GM21381 (cell line): ENCODE measurements around the gene CERK.
"Not testable (repeated sequence)": the region's sequence is repeated elsewhere in the genome, so short reads cannot be mapped to it uniquely, and the experiment has no call there.

ENCODE experiments used
- ATAC-seq: cut with Tn5 transposase; IDR thresholded peaks from one replicate; pipeline ENCODE4 v1.9.1; 2021; ENCODE audit warnings: mild to moderate bottlenecking, moderate library complexity; ENCODE audit not compliant: unreplicated experiment

The CERK gene

DNA sequence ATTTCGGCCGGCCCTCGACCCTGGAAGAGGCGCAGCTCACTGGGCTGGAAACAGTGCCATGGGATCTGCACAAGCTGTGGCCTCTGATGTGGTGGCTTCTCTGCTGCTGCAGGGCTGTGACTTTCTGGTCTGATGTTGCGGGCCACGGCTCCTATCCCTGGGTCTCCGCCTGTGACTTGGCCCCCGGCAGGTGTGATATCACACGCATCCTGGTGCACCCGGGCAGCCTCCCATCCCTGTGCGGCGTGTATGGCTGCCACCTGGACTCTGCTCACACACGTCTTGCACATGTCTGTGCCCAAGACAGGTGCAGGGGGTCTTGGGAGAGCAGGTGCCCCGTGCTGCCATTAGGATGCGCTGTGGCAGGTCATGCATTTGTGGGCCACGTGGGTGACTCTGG, 86.7 kb downstream of the CERK start:
- no peak for ATAC-seq

DNA sequence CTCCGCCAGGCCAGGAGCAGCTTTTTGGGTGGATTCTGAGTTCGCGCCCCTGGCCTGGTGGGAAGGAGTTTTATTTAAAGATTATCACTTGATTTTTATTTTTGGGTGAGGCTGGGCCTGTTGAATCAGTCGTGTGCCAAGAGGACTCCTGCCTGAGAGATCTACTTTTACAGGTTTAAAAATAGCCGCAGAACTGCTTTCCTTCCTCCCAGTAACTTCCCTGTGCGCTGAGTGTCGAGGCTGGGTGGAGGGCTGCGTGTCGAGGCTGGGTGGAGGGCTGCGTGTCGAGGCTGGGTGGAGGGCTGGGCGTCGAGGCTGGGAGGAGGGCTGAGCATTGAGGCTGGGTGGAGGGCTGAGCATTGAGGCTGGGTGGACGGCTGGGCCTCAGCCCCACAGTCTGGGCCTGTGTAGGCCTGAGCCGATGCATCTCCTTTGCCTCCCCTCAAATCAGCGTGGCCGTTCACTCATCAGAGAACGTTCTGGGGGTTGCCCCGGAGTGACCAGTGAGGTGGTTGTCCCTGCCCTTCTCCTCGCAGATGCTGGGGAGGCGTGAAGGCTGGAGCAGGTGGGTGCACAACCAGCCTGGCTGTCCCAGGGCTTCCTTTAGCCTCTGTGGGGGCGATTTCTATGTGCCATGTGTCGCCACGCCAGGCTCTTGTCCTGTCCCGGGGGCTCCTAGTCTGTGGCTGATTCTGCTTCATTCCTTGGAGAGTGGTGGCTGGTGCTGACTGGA, 87.8 kb downstream of the CERK start:
- ATAC-seq = no peak

GRCh38 chr22:46649141-46650077, 88.6 kb downstream of the CERK start:
- no peak for ATAC-seq

- not testable (repeated sequence) for ATAC-seq
These were observed 89.7 kb downstream of the CERK start for GRCh38 chr22:46648225-46648820.

- no peak for ATAC-seq
These were observed 91.4 kb downstream of the CERK start for GRCh38 chr22:46646531-46647215.

- not testable (repeated sequence) for ATAC-seq
These were observed 95.1 kb downstream of the CERK start for GRCh38 chr22:46642840-46643480.

GRCh38 chr22:46641811-46642266, 96.2 kb downstream of the CERK start:
- ATAC-seq = no peak

DNA sequence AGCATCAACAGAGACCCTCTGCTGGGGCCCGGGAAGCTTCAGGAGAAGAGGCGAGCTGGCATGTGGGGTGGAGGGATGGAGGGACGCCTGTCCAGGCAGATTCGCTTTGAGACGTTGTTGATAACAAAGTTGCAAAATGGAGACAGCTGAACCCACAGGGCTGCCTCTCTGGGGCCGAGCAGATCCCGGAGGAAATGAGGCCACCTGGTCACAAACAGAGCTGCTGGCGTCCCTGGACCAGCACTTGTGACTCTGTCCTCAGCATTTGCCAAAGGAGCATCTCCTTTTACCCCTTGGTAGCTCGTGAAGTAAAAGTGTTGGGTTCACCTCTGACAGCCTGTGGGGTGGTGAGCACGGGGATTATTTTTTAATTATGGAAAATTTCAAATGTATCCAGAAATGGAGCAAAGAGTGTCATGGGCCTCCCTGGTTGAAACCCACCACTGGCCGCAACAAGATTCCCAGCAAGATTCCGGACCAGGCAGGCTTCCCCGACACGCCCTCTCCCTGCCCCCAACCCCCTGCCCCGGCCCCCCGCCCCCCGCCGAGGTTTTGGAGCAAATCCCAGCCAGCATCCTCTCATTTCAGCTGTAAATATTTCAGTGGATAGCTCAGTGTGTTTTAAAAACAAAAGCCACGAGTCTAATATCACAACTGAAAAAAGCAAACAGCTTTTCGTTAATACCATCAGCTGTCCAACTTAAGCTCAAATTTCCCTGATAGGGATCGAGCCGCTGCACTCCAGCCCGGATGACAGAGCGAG, 97.6 kb downstream of the CERK start:
- ATAC-seq = no peak

- ATAC-seq = no peak
These were observed 98.2 kb downstream of the CERK start for GRCh38 chr22:46639843-46640242.

- no peak for ATAC-seq
These were observed 99.2 kb downstream of the CERK start for GRCh38 chr22:46638601-46639431.

GRCh38 chr22:46637711-46638600, 100.1 kb downstream of the CERK start:
- no peak for ATAC-seq

DNA sequence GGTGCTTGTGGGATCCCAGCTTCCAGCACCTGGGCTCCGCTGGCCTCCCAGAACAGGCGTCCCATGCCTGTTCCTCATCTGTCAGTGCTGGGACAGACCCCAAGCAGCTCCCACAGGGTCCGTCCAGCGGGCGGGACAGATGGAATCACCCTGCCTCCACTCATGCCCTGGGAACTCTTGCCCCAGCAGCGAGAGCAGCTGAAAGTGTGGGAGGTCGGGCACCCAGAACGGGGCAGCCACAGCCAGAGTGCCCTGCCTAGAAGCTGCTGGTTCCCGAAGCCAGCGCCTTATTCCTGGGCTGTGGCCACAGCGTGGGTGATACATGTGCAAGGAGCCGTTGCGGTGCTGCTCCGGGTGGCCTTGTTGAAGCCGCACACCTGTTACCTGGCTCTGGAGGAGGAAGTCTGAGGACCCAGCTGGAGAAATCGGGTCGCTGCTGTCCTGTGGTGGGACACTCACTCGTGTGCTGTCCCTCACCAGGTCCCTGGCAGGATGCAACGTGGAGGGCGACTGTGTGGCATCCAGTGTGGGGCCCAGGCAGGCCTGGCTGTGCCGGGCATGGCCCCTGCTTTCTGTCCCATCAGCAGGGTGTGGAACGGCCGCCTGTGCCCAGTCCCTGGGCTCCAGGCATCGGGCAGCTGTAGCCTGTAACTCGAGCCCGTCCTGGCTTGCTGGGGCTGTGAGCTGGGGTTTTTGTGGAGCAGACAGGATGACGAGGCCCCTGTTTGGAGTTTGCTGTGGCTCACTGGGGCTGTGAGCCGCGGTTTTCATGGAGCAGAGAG, 101.6 kb downstream of the CERK start:
- ATAC-seq = no peak

DNA sequence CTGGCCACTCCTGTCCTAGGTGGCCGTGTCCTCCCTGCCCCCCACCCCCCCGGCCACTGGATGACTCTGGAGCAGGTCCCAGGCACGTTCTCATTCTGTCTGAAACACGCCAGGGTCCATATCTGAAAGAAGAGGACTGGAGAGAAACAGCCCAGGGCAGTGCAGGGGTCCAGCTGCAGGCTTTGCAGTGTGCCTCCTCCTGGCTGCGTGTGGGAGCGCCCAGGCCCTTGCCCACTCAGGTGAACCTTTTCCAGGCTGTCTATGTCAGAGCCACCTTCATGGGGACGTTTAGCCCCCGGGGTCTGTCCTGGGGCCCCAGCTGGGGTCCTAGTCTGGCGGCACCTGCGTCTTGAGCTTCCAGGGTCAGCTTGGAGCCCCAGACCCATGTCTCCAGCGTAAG, 102.3 kb downstream of the CERK start:
- ATAC-seq = no peak

DNA sequence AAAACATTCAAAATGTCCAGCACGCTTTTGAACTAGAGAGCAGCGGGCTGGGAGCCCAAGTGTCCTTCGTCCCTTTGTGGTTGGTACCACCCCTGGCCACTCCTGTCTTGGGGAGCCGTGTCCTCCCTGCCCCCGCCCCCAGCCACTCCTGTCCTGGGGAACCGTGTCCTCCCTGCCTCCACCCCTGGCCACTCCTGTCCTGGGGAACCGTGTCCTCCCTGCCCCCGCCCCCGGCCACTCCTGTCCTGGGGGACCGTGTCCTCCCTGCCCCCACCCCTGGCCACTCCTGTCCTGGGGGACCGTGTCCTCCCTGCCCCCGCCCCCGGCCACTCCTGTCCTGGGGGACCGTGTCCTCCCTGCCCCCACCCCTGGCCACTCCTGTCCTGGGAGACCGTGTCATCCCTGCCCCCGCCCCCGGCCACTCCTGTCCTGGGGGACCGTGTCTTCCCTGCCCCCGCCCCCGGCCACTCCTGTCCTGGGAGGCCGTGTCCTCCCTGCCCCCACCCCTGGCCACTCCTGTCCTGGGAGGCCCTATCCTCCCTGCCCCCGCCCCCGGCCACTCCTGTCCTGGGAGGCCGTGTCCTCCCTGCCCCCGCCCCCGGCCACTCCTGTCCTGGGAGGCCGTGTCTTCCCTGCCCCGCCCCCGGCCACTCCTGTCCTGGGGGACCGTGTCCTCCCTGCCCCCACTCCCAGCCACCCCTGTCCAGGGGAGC, 102.9 kb downstream of the CERK start:
- ATAC-seq = not testable (repeated sequence)
